HepG2 (cell line): ENCODE measurements around the gene SORL1-AS1.

Experiments
- ATF1 ChIP-seq: IDR thresholded peaks from 2 replicates; pipeline ENCODE4 v1.6.1; 2016; ENCODE audit warnings: mild to moderate bottlenecking, control low read depth
- DNMT3B ChIP-seq: conservative IDR thresholded peaks from 2 replicates; pipeline ENCODE4 v1.6.1; 2016; ENCODE audit warnings: missing biosample characterization, control low read depth
- FOXA1 ChIP-seq, 2 experiments: fragments of 450-650 bp in 1 of 2; sonication (generic) in 1 of 2; formaldehyde crosslinking in 1 of 2; IDR thresholded peaks; 2 replicates each; pipeline versions ENCODE4 v1.4.0 to v1.6.1; 2016 to 2020; ENCODE audit warnings: missing genetic modification reagents in 1 of 2
- JUND ChIP-seq: sonication (generic); formaldehyde crosslinking; IDR thresholded peaks from 2 replicates; pipeline ENCODE4 v1.8.0; 2022; ENCODE audit warnings: mild to moderate bottlenecking, missing genetic modification reagents
- KDM2A ChIP-seq: sonication (generic); formaldehyde crosslinking; IDR thresholded peaks from 2 replicates; pipeline ENCODE4 v1.4.0; 2020; ENCODE audit warnings: low read depth, missing genetic modification reagents, borderline replicate concordance
- MED13 ChIP-seq: sonication (generic); formaldehyde crosslinking; IDR thresholded peaks from 2 replicates; pipeline ENCODE4 v1.5.0; 2020; ENCODE audit warnings: missing genetic modification reagents
- MIER2 ChIP-seq: IDR thresholded peaks from 2 replicates; pipeline ENCODE4 v1.6.1; 2016; ENCODE audit warnings: missing biosample characterization, missing genetic modification reagents
- MYC ChIP-seq: sonication (generic); formaldehyde crosslinking; IDR thresholded peaks from 2 replicates; pipeline ENCODE4 v1.9.0; 2021; ENCODE audit warnings: missing genetic modification reagents, borderline replicate concordance
- SRSF1 ChIP-seq: fragments of 200-400 bp; formaldehyde crosslinking; optimal IDR thresholded peaks from 2 replicates; pipeline ENCODE3; 2017; ENCODE audit warnings: mild to moderate bottlenecking, low read depth, low read length, moderate library complexity
- ZBTB38 ChIP-seq: sonication (generic); formaldehyde crosslinking; IDR thresholded peaks from 2 replicates; pipeline ENCODE4 v1.5.1; 2020; ENCODE audit warnings: mild to moderate bottlenecking, missing genetic modification reagents
- ZC3H13 ChIP-seq: sonication (generic); formaldehyde crosslinking; IDR thresholded peaks from 2 replicates; pipeline ENCODE4 v1.8.1; 2023; ENCODE audit warnings: mild to moderate bottlenecking, missing genetic modification reagents, moderate library complexity
- ZFY ChIP-seq: sonication (generic); formaldehyde crosslinking; IDR thresholded peaks from 2 replicates; pipeline ENCODE4 v1.4.0; 2020; ENCODE audit warnings: missing genetic modification reagents
- ZNF30 ChIP-seq: sonication (generic); formaldehyde crosslinking; IDR thresholded peaks from 2 replicates; pipeline ENCODE4 v1.5.0; 2020; ENCODE audit warnings: mild to moderate bottlenecking, missing genetic modification reagents
- ZNF350 ChIP-seq: sonication (generic); formaldehyde crosslinking; IDR thresholded peaks from 2 replicates; pipeline ENCODE4 v1.4.0; 2020; ENCODE audit warnings: mild to moderate bottlenecking, low read depth, missing genetic modification reagents, borderline replicate concordance
- ZNF432 ChIP-seq: sonication (generic); formaldehyde crosslinking; IDR thresholded peaks from 2 replicates; pipeline ENCODE4 v1.5.0; 2020; ENCODE audit warnings: missing genetic modification reagents, mild to moderate bottlenecking, borderline replicate concordance
- ZNF441 ChIP-seq: sonication (generic); formaldehyde crosslinking; IDR thresholded peaks from 2 replicates; pipeline ENCODE4 v1.7.0; 2021; ENCODE audit warnings: missing genetic modification reagents, borderline replicate concordance
- ZNF546 ChIP-seq: sonication (generic); formaldehyde crosslinking; conservative IDR thresholded peaks from 2 replicates; pipeline ENCODE4 v1.8.1; 2023; ENCODE audit warnings: mild to moderate bottlenecking, missing genetic modification reagents
- ZNF703 ChIP-seq: sonication (generic); formaldehyde crosslinking; IDR thresholded peaks from 2 replicates; pipeline ENCODE4 v1.5.1; 2020; ENCODE audit warnings: missing genetic modification reagents, mild to moderate bottlenecking, moderate library complexity, borderline replicate concordance
- ZNF891 ChIP-seq: sonication (generic); formaldehyde crosslinking; IDR thresholded peaks from 2 replicates; pipeline ENCODE4 v1.5.0; 2020; ENCODE audit warnings: mild to moderate bottlenecking, missing genetic modification reagents
- TF ChIP-seq, protein P1 (sequence below), 2 experiments: sonication (generic) in 1 of 2; formaldehyde crosslinking in 1 of 2; IDR thresholded peaks; 2 replicates each; pipeline versions ENCODE4 v1.4.0 to v1.6.1; 2016 to 2020; ENCODE audit warnings: borderline replicate concordance in 1 of 2, low read depth in 1 of 2, mild to moderate bottlenecking in 1 of 2, missing genetic modification reagents in 1 of 2
- TF ChIP-seq, protein P2 (sequence below): sonication (generic); formaldehyde crosslinking; IDR thresholded peaks from 2 replicates; pipeline ENCODE4 v1.5.0; 2020; ENCODE audit warnings: mild to moderate bottlenecking, missing genetic modification reagents
- TF ChIP-seq, protein P3 (sequence below): sonication (generic); formaldehyde crosslinking; IDR thresholded peaks from 2 replicates; pipeline ENCODE4 v1.5.0; 2020; ENCODE audit warnings: missing genetic modification reagents, mild to moderate bottlenecking, borderline replicate concordance

Gene SORL1-AS1

DNA sequence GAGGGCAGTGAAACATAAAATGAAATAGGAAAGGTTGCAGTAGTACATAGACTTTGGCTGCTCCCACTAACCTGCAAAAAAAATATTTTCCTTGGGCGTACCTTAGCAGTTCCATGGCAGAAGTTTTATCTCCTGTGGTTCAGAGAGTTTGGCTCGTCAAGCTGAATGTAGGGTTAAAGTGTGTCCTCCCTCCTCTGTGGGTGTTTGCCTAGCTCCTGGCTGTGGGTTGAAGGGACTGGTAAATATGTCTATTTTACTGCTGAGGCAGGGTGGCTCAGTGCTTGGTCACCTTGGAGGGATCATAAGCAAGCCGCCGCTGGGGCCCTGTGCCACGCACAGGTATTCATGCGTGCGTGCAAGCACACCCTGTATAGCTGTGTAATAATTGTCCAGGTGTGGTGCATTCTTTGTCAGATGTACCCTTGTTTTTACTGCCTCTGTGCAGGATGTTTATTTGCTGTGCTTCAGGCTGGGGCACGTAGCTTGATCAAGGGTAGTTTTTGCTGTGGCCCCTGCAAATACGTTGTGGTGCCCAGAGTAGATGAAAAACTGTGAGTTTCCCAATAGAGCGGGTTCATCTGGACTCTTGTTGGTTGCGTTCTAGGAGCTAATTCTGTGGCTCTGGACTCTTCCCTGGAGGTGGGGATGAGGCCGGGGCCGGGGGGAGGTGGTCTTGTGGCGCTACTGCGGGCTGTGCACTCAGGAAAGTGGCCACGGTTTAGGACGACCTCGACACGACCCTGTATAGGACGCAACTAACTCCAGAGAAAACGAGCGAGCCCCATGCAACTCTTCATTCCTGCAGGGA, 1.4 kb downstream of the SORL1-AS1 start (continued):
- TF ChIP-seq, protein P1, sequence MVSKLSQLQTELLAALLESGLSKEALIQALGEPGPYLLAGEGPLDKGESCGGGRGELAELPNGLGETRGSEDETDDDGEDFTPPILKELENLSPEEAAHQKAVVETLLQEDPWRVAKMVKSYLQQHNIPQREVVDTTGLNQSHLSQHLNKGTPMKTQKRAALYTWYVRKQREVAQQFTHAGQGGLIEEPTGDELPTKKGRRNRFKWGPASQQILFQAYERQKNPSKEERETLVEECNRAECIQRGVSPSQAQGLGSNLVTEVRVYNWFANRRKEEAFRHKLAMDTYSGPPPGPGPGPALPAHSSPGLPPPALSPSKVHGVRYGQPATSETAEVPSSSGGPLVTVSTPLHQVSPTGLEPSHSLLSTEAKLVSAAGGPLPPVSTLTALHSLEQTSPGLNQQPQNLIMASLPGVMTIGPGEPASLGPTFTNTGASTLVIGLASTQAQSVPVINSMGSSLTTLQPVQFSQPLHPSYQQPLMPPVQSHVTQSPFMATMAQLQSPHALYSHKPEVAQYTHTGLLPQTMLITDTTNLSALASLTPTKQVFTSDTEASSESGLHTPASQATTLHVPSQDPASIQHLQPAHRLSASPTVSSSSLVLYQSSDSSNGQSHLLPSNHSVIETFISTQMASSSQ (IDR thresholded peaks at IDR 0.05; ENCODE audit: low read depth), result peak; percentile 60; the same call in 1 of the 2 replicates
- TF ChIP-seq, protein P1 (CRISPR knock-in tag; IDR thresholded peaks at IDR 0.05; ENCODE audit: borderline replicate concordance), result no peak; the same call in 1 of the 2 replicates
- TF ChIP-seq ZBTB38 (CRISPR knock-in tag) (no peak), MYC (no peak), ZNF30 (no peak), ZNF441 (no peak), ZNF891 (CRISPR knock-in tag) (no peak), ZNF703 (no peak), DNMT3B (CRISPR knock-in tag) (no peak), ZNF546 (CRISPR knock-in tag) (no peak), ZC3H13 (CRISPR knock-in tag) (no peak), SRSF1 (no peak), FOXA1 (IDR thresholded peaks at IDR 0.05) (no peak), FOXA1 (CRISPR knock-in tag; IDR thresholded peaks at IDR 0.05) (no peak; the same call in 1 of the 2 replicates), KDM2A (no peak), ZNF432 (CRISPR knock-in tag) (no peak), ATF1 (CRISPR knock-in tag) (no peak), ZNF350 (no peak), MED13 (CRISPR knock-in tag) (no peak), ZFY (CRISPR knock-in tag) (no peak), JUND (no peak), MIER2 (CRISPR knock-in tag) (no peak)
- TF ChIP-seq, protein P2, sequence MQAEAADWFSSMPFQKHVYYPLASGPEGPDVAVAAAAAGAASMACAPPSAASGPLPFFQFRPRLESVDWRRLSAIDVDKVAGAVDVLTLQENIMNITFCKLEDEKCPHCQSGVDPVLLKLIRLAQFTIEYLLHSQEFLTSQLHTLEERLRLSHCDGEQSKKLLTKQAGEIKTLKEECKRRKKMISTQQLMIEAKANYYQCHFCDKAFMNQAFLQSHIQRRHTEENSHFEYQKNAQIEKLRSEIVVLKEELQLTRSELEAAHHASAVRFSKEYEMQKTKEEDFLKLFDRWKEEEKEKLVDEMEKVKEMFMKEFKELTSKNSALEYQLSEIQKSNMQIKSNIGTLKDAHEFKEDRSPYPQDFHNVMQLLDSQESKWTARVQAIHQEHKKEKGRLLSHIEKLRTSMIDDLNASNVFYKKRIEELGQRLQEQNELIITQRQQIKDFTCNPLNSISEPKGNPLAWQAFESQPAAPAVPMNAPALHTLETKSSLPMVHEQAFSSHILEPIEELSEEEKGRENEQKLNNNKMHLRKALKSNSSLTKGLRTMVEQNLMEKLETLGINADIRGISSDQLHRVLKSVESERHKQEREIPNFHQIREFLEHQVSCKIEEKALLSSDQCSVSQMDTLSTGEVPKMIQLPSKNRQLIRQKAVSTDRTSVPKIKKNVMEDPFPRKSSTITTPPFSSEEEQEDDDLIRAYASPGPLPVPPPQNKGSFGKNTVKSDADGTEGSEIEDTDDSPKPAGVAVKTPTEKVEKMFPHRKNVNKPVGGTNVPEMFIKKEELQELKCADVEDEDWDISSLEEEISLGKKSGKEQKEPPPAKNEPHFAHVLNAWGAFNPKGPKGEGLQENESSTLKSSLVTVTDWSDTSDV (CRISPR knock-in tag), result no peak
- TF ChIP-seq, protein P3, sequence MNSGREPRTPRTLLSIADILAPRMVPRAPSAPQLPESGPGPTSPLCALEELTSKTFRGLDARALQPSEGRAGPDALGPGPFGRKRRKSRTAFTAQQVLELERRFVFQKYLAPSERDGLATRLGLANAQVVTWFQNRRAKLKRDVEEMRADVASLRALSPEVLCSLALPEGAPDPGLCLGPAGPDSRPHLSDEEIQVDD (CRISPR knock-in tag), result no peak
